WTC11 (cell line): ENCODE measurements around the gene CNPY3. TPM values are rescaled to one million over a fixed set of nuclear protein-coding genes. Genes with fewer than 3 reads are reported as not detected.

ENCODE experiments used
- ATAC-seq: fragments of 200-7000 bp; cut with Tn5 transposase; 2 replicates; pipeline ENCODE4 v1.10.0; 2021; ENCODE audit warnings: mild to moderate bottlenecking, moderate library complexity
- CTCF ChIA-PET: fragments of 300-600 bp; sonication (Branson Sonifier 250); formaldehyde crosslinking; loops from one replicate; lab custom pipeline; 2021; ENCODE audit warnings: antibody characterized with exemption; lab: Charles Lee
- POLR2A ChIA-PET: fragments of 350-600 bp; sonication (Branson Sonifier 250); formaldehyde crosslinking; loops from one replicate; lab custom pipeline; 2021; ENCODE audit warnings: antibody characterized with exemption; lab: Charles Lee
- DNase-seq: peaks from one replicate; pipeline ENCODE4 v3.0.0; 2021; ENCODE audit warnings: low spot score
- H3K27ac Mint-ChIP-seq: 2 replicates; pipeline ENCODE4 v1.8.0; 2021; ENCODE audit warnings: mixed read lengths
- H3K27me3 Mint-ChIP-seq: 2 replicates; pipeline ENCODE4 v1.8.0; 2021; ENCODE audit warnings: low read depth, mild to moderate bottlenecking, moderate library complexity, mixed read lengths
- H3K36me3 Mint-ChIP-seq: 2 replicates; pipeline ENCODE4 v1.8.0; 2021; ENCODE audit warnings: mixed read lengths
- H3K4me1 Mint-ChIP-seq: 2 replicates; pipeline ENCODE4 v1.8.0; 2022; ENCODE audit warnings: mixed read lengths
- H3K4me3 Mint-ChIP-seq: 2 replicates; pipeline ENCODE4 v1.8.0; 2021; ENCODE audit warnings: mild to moderate bottlenecking, moderate library complexity, mixed read lengths
- H3K9me3 Mint-ChIP-seq: 2 replicates; pipeline ENCODE4 v1.8.0; 2021; ENCODE audit warnings: mixed read lengths
- FOXP1 ChIP-seq: sonication (generic); formaldehyde crosslinking; IDR thresholded peaks from 2 replicates; pipeline ENCODE4 v1.8.0; 2022; ENCODE audit warnings: missing genetic modification reagents, mild to moderate bottlenecking, moderate library complexity, borderline replicate concordance
- IRF2 ChIP-seq: sonication (generic); formaldehyde crosslinking; IDR thresholded peaks from 2 replicates; pipeline ENCODE4 v1.8.0; 2022; ENCODE audit warnings: low read depth, missing genetic modification reagents, borderline replicate concordance
- NFATC4 ChIP-seq: fragments of 250-450 bp; sonication (Bioruptor Pico); IDR thresholded peaks from 2 replicates; pipeline ENCODE4 v1.9.0; 2021; ENCODE audit warnings: mild to moderate bottlenecking
- NFE2L1 ChIP-seq: sonication (generic); formaldehyde crosslinking; IDR thresholded peaks from 2 replicates; pipeline ENCODE4 v1.8.1; 2023; ENCODE audit warnings: missing genetic modification reagents
- NFYB ChIP-seq: sonication (generic); formaldehyde crosslinking; conservative IDR thresholded peaks from 2 replicates; pipeline ENCODE4 v1.8.0; 2022; ENCODE audit warnings: low read depth, missing genetic modification reagents
- NR3C1 ChIP-seq: sonication (generic); formaldehyde crosslinking; conservative IDR thresholded peaks from 2 replicates; pipeline ENCODE4 v1.8.1; 2023; ENCODE audit warnings: low read depth, mild to moderate bottlenecking, missing genetic modification reagents
- SOX15 ChIP-seq: fragments of 250-450 bp; sonication (Bioruptor Pico); IDR thresholded peaks from 2 replicates; pipeline ENCODE4 v1.9.0; 2021; ENCODE audit warnings: mild to moderate bottlenecking
- SP1 ChIP-seq: sonication (generic); formaldehyde crosslinking; conservative IDR thresholded peaks from 2 replicates; pipeline ENCODE4 v1.8.1; 2022; ENCODE audit warnings: missing genetic modification reagents
- TP53 ChIP-seq: sonication (generic); formaldehyde crosslinking; IDR thresholded peaks from 2 replicates; pipeline ENCODE4 v1.8.1; 2023; ENCODE audit warnings: mild to moderate bottlenecking, missing genetic modification reagents
- ZBTB21 ChIP-seq: sonication (generic); formaldehyde crosslinking; IDR thresholded peaks from 2 replicates; pipeline ENCODE4 v1.8.1; 2023; ENCODE audit warnings: mild to moderate bottlenecking, missing genetic modification reagents, borderline replicate concordance
- ZNF396 ChIP-seq: fragments of 250-450 bp; sonication (Bioruptor Pico); IDR thresholded peaks from 2 replicates; pipeline ENCODE4 v1.8.0; 2021; ENCODE audit warnings: mild to moderate bottlenecking, moderate library complexity, borderline replicate concordance
- ZNF416 ChIP-seq: fragments of 250-450 bp; sonication (Bioruptor Pico); IDR thresholded peaks from 2 replicates; pipeline ENCODE4 v1.9.0; 2021; ENCODE audit warnings: mild to moderate bottlenecking, inconsistent platforms
- total RNA-seq: library from RNA; stranded (reverse); gene quantifications from 3 replicates; pipeline ENCODE4 v1.2.3, GENCODE V29; 2021
- TF ChIP-seq, protein P1 (sequence below): sonication (generic); formaldehyde crosslinking; IDR thresholded peaks from 2 replicates; pipeline ENCODE4 v1.8.1; 2022; ENCODE audit warnings: low read depth, mild to moderate bottlenecking, moderate library complexity, missing genetic modification reagents, borderline replicate concordance
- TF ChIP-seq, protein P2 (sequence below): sonication (generic); formaldehyde crosslinking; IDR thresholded peaks from 2 replicates; pipeline ENCODE4 v1.8.1; 2023; ENCODE audit warnings: mild to moderate bottlenecking, moderate library complexity, missing genetic modification reagents
- TF ChIP-seq, protein P3 (sequence below): sonication (generic); formaldehyde crosslinking; conservative IDR thresholded peaks from 2 replicates; pipeline ENCODE4 v1.8.1; 2022; ENCODE audit warnings: mild to moderate bottlenecking, missing genetic modification reagents
- TF ChIP-seq, protein P4 (sequence below): fragments of 250-450 bp; sonication (Bioruptor Pico); IDR thresholded peaks from 2 replicates; pipeline ENCODE4 v1.9.0; 2021; ENCODE audit warnings: mild to moderate bottlenecking
- TF ChIP-seq, protein P5 (sequence below): sonication (generic); formaldehyde crosslinking; IDR thresholded peaks from 2 replicates; pipeline ENCODE4 v1.8.1; 2023; ENCODE audit warnings: mild to moderate bottlenecking, missing genetic modification reagents
- TF ChIP-seq, protein P6 (sequence below): sonication (generic); formaldehyde crosslinking; IDR thresholded peaks from 2 replicates; pipeline ENCODE4 v1.8.1; 2023; ENCODE audit warnings: mild to moderate bottlenecking, missing genetic modification reagents, borderline replicate concordance

CNPY3 gene
- total RNA-seq, 1 experiment from 2014 or later: 67.0 TPM

DNA sequence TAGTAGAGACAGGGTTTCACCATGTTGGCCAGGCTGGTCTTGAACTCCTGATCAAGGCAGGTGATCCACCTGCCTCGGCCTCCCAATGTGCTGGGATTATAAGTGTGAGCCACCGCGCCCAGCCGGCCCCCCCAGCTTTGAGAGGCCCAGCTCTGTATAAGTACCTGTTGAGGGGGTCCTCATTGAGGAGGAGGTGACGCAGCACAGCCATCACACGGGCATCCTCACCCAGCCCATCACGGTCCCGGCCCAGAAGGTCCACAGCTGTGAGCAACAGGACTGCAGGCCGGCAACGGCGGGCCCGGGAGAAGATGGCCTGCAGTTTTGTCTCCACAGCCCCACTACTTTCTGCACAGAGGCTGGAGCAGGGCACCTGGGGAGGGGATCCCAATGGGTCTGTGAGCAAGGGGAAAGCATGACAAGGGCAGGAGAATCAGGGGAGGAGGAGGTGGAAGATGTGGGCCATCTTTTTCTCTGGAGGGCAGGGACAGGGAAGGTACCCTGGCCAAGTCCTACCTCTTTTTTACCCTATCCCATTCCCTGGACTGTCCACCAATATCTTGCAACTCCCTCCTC, 38.9 kb downstream of the CNPY3 start:
- CTCF ChIA-PET: interaction anchor here (0.5 kb wide), 1 partner anchor 240 kb away, joined by 3 read pairs; no protein-coding TSS in a partner anchor
- Mint-ChIP-seq H3K36me3 (no peaks in the 10 kb centered on the region), H3K4me1 (0 out of 2 replicates have a peak, but pooled peaks cover 4% of the 10 kb centered on the region)

DNA sequence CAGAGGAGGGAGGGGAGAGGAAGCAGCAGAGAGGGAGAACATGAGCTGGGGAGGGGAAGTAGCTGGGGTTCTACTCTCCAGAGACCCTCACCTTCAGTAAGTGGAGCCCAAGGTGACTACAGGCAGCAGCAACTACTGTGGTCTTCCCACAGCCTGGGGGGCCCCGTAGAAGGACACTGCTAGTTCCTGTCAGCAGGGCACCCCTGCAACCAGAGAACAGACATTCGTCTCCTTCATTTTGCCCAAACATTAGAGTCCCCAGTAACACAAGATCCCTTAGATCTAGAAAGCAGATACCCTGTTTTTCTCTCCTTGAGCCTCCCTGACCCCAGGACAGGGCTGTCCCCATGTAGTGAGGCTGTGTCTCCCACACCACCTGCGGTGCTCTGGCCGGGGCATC, 39.5 kb downstream of the CNPY3 start:
- no peaks in the 10 kb centered on the region for H3K36me3 Mint-ChIP-seq
- H3K9me3 Mint-ChIP-seq: no peaks in the 10 kb centered on the region
- POLR2A ChIA-PET: interaction anchor here (0.6 kb wide), 1 partner anchor 17 kb away, joined by 5 read pairs; no protein-coding TSS in a partner anchor
- no peaks in the 10 kb centered on the region for H3K27me3 Mint-ChIP-seq
- no peak for TF ChIP-seq SOX15 (CRISPR knock-in tag)
- TF ChIP-seq, protein P1, sequence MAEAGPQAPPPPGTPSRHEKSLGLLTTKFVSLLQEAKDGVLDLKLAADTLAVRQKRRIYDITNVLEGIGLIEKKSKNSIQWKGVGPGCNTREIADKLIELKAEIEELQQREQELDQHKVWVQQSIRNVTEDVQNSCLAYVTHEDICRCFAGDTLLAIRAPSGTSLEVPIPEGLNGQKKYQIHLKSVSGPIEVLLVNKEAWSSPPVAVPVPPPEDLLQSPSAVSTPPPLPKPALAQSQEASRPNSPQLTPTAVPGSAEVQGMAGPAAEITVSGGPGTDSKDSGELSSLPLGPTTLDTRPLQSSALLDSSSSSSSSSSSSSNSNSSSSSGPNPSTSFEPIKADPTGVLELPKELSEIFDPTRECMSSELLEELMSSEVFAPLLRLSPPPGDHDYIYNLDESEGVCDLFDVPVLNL: no peak
- TF ChIP-seq, protein P2, sequence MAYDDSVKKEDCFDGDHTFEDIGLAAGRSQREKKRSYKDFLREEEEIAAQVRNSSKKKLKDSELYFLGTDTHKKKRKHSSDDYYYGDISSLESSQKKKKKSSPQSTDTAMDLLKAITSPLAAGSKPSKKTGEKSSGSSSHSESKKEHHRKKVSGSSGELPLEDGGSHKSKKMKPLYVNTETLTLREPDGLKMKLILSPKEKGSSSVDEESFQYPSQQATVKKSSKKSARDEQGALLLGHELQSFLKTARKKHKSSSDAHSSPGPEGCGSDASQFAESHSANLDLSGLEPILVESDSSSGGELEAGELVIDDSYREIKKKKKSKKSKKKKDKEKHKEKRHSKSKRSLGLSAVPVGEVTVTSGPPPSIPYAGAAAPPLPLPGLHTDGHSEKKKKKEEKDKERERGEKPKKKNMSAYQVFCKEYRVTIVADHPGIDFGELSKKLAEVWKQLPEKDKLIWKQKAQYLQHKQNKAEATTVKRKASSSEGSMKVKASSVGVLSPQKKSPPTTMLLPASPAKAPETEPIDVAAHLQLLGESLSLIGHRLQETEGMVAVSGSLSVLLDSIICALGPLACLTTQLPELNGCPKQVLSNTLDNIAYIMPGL (CRISPR knock-in tag): no peak
- CTCF ChIA-PET: interaction anchor here (0.6 to 0.7 kb wide), 2 partner anchors 10 to 36 kb away, joined by 3 to 4 read pairs; partner anchors contain the start of gene PEX6
- H3K4me3 Mint-ChIP-seq: no peak overlapping the region
- DNase-seq (no peak), ATAC-seq (no peak)
- 0 out of 2 replicates have a peak, but pooled peaks cover 4% of the 10 kb centered on the region for H3K4me1 Mint-ChIP-seq
- H3K27ac Mint-ChIP-seq: no peak overlapping the region

More for the DNA sequence above, 38.9 kb downstream of the CNPY3 start:
- POLR2A ChIA-PET: no interaction called here
- TF ChIP-seq SP1 (no peak), ZNF396 (CRISPR knock-in tag) (no peak), ZNF416 (CRISPR knock-in tag) (no peak), NFATC4 (CRISPR knock-in tag) (no peak), TP53 (CRISPR knock-in tag) (no peak), FOXP1 (CRISPR knock-in tag) (no peak), NFE2L1 (CRISPR knock-in tag) (no peak), IRF2 (no peak)
- TF ChIP-seq, protein P3, sequence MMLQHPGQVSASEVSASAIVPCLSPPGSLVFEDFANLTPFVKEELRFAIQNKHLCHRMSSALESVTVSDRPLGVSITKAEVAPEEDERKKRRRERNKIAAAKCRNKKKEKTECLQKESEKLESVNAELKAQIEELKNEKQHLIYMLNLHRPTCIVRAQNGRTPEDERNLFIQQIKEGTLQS (CRISPR knock-in tag): no peak
- TF ChIP-seq, protein P4, sequence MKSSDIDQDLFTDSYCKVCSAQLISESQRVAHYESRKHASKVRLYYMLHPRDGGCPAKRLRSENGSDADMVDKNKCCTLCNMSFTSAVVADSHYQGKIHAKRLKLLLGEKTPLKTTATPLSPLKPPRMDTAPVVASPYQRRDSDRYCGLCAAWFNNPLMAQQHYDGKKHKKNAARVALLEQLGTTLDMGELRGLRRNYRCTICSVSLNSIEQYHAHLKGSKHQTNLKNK (CRISPR knock-in tag): no peak
- TF ChIP-seq, protein P5, sequence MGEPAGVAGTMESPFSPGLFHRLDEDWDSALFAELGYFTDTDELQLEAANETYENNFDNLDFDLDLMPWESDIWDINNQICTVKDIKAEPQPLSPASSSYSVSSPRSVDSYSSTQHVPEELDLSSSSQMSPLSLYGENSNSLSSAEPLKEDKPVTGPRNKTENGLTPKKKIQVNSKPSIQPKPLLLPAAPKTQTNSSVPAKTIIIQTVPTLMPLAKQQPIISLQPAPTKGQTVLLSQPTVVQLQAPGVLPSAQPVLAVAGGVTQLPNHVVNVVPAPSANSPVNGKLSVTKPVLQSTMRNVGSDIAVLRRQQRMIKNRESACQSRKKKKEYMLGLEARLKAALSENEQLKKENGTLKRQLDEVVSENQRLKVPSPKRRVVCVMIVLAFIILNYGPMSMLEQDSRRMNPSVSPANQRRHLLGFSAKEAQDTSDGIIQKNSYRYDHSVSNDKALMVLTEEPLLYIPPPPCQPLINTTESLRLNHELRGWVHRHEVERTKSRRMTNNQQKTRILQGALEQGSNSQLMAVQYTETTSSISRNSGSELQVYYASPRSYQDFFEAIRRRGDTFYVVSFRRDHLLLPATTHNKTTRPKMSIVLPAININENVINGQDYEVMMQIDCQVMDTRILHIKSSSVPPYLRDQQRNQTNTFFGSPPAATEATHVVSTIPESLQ (CRISPR knock-in tag): no peak
- DNase-seq (no peak), ATAC-seq (no peak)
- H3K27me3 Mint-ChIP-seq: no peaks in the 10 kb centered on the region
- H3K27ac Mint-ChIP-seq: no peak overlapping the region
- H3K4me3 Mint-ChIP-seq: no peak overlapping the region
- no peaks in the 10 kb centered on the region for H3K9me3 Mint-ChIP-seq

DNA sequence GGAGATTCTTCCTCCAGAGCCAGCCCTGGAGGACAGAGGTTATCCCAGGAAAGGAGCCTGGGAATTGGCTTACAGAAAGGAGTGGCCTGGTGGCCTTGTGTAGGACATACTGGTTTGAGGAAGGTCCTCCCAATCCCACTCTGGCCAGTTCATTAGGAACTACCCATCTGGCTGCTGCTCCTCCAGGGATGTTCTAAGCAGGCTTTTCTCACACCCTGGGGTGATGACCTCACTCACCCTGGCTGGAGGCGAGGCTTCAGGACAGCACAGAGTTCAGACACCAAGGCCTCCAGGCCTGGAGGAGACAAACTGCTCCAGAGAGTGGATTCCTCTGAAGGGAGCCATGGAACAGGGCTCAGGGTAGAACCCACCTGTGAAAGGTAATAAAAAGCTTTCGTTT, 40.2 kb downstream of the CNPY3 start:
- H3K4me1 Mint-ChIP-seq: no peaks in the 10 kb centered on the region
- POLR2A ChIA-PET: interaction anchor here (0.6 kb wide), 1 partner anchor 16 kb away, joined by 5 read pairs; no protein-coding TSS in a partner anchor
- H3K27ac Mint-ChIP-seq: no peak overlapping the region
- no peaks in the 10 kb centered on the region for H3K27me3 Mint-ChIP-seq
- DNase-seq (no peak), ATAC-seq (no peak)
- H3K4me3 Mint-ChIP-seq: no peak overlapping the region
- CTCF ChIA-PET: interaction anchor here (0.7 kb wide), 1 partner anchor 9 kb away, joined by 4 read pairs; the partner anchor contains the start of gene PEX6
- H3K9me3 Mint-ChIP-seq: no peaks in the 10 kb centered on the region
- no peaks in the 10 kb centered on the region for H3K36me3 Mint-ChIP-seq
- TF ChIP-seq NR3C1 (CRISPR knock-in tag) (no peak), ZBTB21 (CRISPR knock-in tag) (no peak), NFYB (CRISPR knock-in tag) (no peak)
- TF ChIP-seq, protein P4 (CRISPR knock-in tag): no peak
- TF ChIP-seq, protein P6, sequence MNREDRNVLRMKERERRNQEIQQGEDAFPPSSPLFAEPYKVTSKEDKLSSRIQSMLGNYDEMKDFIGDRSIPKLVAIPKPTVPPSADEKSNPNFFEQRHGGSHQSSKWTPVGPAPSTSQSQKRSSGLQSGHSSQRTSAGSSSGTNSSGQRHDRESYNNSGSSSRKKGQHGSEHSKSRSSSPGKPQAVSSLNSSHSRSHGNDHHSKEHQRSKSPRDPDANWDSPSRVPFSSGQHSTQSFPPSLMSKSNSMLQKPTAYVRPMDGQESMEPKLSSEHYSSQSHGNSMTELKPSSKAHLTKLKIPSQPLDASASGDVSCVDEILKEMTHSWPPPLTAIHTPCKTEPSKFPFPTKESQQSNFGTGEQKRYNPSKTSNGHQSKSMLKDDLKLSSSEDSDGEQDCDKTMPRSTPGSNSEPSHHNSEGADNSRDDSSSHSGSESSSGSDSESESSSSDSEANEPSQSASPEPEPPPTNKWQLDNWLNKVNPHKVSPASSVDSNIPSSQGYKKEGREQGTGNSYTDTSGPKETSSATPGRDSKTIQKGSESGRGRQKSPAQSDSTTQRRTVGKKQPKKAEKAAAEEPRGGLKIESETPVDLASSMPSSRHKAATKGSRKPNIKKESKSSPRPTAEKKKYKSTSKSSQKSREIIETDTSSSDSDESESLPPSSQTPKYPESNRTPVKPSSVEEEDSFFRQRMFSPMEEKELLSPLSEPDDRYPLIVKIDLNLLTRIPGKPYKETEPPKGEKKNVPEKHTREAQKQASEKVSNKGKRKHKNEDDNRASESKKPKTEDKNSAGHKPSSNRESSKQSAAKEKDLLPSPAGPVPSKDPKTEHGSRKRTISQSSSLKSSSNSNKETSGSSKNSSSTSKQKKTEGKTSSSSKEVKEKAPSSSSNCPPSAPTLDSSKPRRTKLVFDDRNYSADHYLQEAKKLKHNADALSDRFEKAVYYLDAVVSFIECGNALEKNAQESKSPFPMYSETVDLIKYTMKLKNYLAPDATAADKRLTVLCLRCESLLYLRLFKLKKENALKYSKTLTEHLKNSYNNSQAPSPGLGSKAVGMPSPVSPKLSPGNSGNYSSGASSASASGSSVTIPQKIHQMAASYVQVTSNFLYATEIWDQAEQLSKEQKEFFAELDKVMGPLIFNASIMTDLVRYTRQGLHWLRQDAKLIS (CRISPR knock-in tag): no peak
